Colon (tissue), 2 donors: ENCODE results near the gene TTLL4.

Experiments
- FAIRE-seq: peaks from 2 replicates; lab custom pipeline; 2012; peaks lifted over from hg19 to GRCh38; lab: Jason Lieb, UNC
- donor health status: control.
- donor health status: control.

Gene TTLL4

DNA sequence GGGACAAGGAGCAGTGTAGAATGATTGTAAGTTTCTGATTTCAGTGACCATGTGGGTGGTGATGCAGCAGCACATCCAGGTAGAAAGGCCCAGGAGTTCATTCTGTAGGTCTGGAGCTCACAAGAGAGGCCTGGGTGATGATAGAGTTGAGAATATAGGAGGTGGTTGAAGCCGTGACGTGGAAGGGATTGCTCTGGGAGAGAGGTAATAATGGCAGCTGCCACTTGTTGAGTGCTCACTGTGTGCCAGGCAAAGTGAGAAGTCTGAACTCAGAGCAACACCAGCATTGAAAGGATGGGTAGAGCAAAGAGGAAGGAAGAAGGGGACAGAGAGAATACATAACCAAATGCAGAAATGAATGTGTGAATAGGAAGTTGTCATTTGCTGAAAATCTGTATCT is 3.3 kb downstream of the TTLL4 start:
- no peak for FAIRE-seq

DNA sequence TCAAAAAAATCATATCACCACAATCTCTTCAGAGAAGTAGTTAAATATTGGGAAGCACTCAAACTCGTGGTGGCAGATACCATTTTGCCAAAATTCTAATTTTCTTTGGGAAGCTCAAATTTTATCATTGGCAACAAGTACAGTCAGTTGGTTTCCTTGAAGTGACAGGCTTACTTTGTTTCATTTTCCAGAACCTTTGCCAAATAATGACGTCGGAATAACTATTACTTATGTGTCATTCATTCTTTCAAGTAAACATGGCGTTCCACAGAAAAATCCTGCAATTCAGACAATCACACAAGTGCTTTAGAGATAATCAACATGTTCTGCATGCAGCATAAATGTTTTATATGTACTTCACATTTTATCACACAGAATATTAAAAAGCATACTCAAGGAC is 5.4 kb downstream of the TTLL4 start:
- no peak for FAIRE-seq

GRCh38 chr2:218717262-218717661 is 6.6 kb downstream of the TTLL4 start:
- no peak for FAIRE-seq

DNA sequence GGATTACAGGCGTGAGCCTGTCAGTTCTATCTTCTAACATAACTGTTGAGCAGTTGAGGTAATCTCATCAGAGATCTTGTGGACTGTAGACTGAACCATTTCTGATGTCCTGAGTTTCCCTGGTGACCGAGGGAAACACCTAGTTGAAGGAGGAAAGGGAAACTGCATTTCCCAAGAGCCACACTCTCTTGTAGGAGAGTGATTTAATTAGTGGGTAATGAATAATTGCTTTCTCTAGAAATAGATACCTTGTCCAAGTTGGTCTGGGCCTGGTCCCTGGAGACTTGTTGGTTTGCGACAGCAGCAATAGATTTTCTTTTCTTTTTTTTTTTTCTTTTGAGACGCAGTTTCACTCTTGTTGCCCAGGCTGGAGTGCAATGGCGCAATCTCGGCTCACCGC is 7.4 kb downstream of the TTLL4 start:
- no peak for FAIRE-seq

DNA sequence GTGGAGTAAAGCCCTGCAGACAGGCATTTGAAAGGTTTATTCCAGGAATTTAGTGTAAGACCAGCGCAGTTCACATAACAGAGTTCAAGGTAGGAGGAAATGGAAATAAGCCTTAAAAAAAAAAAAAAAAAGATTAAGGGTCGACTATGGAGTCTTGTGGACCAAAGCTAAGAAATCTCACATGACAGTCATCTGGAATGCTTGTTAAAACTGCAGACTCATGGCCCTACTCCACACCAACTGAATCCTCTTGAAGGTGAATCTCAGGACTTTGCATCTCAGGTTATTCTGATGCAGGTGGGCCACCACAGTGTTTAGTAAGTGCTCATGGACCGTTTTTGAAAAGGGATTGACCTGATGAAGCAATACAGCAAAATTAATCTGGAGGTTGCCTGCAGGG is 8.8 kb downstream of the TTLL4 start:
- no peak for FAIRE-seq

- no peak for FAIRE-seq
These were observed 9.7 kb downstream of the TTLL4 start for GRCh38 chr2:218720048-218721041.

GRCh38 chr2:218721488-218721887 is 10.9 kb downstream of the TTLL4 start:
- FAIRE-seq, result no peak

- no peak for FAIRE-seq
These were observed 11.3 kb downstream of the TTLL4 start for GRCh38 chr2:218721934-218722333.

GRCh38 chr2:218722419-218722818 is 11.8 kb downstream of the TTLL4 start:
- no peak for FAIRE-seq

DNA sequence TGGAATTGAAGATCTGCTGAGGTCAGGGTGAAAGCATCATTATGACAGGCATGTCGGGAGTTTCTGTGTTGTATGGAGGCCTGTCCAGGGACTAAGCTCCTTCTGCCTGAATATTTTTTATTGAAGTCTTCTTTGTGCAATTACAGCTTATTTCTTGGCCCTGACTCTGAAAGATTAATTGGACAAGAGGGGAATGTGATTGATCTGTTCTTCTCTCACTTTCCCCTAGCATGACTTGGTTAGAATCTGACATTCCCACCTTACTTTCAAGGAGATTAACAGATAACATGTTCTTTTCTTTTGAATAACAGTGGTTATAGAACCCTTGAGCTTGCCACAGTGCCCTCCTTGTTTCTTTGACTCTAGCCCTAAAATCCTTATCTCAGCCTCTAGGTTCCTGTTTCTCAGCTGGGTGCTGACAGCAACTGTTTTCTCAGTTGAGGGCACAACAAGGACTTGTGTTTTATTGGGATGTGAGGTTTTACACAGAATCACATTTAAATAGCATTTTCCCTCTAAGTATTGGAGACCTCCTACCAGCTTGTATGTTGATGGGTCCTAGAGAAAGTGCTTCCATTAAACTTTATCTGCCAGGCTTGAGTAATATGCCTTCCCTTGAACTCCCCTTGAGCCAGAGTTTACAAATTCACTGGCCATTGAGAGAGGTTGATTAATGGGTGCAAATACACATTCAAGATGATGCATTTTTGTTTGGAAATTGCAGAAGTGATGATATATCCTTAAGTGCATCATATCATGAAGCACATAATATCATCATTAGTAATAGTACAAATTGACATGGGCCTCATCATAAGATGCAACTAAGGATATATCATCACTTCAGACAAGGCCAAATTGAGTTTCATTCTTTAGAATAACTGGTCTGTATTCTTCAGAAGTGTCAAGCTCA is 12.5 kb downstream of the TTLL4 start:
- no peak for FAIRE-seq

- no peak for FAIRE-seq
These were observed 15.5 kb downstream of the TTLL4 start for GRCh38 chr2:218726004-218726574.

DNA sequence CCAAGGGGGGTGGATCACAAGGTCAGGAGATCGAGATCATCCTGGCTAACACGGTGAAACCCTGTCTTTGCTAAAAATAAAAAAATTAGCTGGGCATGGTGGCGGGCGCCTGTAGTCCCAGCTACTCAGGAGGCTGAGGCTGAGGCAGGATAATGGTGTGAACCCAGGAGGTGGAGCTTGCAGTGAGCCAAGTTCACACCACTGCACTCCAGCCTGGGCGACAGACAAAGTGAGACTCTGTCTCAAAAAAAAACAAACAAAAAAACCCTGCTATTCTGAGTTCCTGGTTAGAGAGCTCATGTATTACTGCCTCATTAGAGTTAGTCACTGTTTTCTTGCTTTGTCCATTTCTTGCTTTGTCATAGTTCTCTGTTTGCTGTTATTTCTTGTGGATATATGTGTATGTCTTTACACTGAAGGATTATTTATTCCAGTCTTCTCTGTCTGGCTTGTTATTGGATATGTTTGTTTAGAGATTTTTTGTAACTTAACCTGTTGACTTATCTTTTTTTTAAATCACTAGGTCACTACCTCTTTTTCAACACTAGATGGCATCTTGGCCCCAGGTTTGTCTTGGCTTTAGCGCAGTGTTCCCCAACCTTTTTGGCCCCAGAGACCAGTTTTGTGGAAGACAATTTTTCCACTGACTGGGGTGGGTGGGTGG is 17.0 kb downstream of the TTLL4 start:
- FAIRE-seq, result no peak

DNA sequence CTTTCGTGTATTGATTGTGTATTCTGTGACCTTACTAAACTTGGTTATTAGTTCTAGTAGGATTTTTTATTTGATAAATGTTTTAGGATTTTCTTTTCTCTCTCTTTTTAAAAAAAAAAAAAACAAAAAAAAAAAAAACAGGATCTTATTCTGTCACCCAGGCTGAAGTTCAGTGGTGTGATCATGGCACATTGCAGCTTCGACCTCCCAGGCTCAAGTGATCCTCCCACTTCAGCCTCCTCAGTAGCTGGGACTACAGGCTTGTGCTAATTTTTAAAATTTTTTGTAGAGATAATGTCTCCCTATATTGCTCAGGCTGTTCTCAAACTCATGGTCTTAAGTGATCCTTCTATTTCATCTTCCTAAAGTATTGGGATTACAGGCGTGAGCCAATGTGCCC is 19.0 kb downstream of the TTLL4 start:
- no peak for FAIRE-seq

- no peak for FAIRE-seq
These were observed 21.6 kb downstream of the TTLL4 start for GRCh38 chr2:218732052-218732760.

DNA sequence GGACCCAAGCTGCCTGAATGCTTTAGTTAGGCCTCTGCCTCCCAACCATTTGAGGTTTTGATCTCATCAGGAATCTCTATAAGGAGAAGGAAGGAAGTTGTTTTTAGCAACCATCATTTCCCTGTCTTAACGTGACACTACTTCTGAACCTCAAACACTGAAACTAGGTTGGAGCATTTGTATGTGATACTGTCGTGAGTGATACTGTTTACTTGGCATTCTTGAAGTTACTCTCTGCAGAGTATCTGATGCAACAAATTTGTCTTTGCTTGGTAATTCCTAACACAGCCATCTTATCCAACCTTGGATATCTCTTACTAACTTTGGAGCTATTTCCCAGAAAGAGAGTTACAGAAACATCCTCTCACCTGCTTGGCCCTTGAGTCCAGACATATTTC is 22.1 kb downstream of the TTLL4 start:
- FAIRE-seq, result no peak

GRCh38 chr2:218733171-218734021 is 22.8 kb downstream of the TTLL4 start:
- no peak for FAIRE-seq

DNA sequence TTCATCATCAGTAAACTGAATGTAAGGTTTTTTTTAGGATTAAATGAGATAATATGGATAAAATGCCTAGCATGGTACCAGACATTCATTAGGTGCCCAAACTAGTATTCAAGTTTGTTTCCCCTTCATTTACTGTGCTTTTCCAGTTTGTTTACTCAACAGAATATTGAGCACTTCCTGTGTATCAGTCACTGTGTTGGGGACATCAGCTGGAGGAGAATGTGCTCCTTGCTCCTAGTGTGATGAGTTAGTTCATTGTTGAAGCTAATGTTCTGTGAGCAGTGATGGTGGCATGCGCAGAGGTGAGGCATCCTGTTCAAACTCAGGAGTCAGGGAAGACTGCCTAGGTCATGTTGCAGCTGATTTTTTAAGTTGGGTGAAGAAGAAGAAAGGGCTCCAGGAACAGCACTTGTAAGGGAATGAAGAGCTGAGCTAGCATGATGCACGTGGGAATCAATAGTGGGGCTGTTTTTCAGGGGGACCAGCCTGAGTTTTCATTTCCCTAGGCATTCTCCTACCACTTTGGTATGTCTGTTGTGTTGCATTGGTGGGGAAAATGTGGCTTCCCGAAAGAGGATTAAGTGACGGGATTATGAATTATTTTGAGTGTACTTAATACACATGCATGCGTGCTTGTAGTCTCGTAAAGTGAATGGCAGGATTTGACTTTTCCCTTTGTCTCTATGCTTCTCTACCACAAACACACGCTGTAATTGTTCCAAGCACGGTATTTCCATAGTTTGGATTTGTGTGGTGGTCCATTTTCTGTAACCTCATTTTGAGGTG is 23.7 kb downstream of the TTLL4 start:
- FAIRE-seq, result no peak

DNA sequence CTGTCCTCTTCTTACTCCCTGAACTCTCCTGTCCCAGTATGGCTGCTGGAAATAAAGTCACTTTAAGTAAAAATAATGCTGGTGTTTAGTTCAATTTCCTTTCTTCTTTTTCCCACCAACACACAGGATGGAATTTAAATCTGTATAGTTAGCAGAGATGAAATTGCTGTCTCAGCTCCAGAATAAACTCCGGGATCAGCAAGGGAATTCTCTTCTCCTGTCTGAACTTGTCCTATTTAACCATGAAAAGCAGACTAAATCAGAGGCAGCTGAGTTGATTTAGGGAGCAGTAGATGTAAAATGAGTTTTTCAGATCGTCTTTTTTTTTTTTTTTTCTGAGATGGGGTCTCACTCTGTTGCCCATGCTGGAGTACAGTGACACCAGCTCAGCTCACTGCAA is 25.9 kb downstream of the TTLL4 start:
- no peak for FAIRE-seq

- FAIRE-seq, result no peak
These were observed 32.4 kb downstream of the TTLL4 start for GRCh38 chr2:218743068-218743467.

DNA sequence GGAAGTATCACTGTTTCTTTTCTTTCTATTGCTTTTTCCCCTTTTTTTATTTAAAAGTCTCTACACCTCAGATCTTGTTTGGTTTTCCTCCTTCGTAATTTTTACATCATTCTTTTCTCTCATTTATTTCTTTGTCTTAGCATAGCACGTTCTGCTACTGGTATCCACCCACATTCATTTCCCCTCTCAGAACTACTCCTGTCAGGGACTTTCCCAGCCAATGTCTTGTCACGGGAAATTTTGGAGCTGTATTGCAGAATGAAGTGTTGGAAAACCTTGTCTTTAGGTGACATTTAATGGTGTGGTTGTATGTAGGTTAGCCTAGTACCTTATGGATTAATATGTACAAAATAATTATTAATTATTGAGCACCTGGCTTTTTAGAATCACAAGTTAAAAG is 34.0 kb downstream of the TTLL4 start:
- no peak for FAIRE-seq
